Hypothalamus (tissue), 51 donors: ENCODE measurements around the gene KHSRP.
A peak's percentile ranks its signal among the peaks of the same experiment; 100 is the strongest.
"Not testable (repeated sequence)": the region's sequence is repeated elsewhere in the genome, so short reads cannot be mapped to it uniquely, and the experiment has no call there.

ENCODE experiments used
- DNase-seq, 51 donors: peaks; one replicate each; lab custom pipeline; 2025; lab: John Stamatoyannopoulos, UW

The KHSRP gene

DNA sequence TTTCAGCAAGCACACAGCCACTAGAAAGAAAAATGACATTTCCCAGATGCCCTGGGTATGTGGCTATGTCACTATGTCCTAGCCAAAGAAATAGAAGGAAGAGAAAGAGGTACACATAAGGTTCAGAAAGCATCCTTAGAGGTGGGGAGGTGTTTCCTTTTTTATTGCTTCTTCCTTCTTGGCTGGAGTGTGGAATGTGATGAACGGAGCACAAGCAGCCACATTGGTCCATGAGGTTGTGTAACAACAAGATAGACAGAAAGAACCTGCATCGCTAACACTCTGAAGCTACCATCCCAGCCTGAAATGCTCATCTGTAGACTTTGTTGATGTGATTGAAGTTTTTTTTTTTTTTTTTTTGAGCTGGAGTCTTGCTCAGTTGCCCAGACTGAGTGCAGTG lies 28.3 kb upstream of the KHSRP start:
- DNase-seq: no peak

DNA sequence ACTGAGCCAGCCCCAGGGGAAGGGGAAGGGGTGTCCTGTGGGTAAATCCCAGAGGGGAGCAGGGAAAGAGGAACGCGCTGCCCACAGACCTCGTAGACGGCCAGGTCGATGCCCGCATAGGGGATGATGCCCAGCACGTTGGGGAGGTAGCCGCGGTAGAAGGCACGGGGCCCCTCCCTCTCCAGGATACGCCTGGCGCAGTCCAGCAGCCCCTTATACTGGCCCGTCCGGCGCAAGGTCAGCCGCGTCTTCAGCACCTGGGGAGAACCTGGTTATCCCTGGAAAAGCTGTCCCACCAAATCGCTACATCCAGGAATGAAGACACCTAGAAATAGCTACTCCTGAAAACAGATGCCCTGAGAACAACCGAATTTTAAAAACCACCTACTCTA lies 27.6 kb upstream of the KHSRP start:
- DNase-seq: no peak

DNA sequence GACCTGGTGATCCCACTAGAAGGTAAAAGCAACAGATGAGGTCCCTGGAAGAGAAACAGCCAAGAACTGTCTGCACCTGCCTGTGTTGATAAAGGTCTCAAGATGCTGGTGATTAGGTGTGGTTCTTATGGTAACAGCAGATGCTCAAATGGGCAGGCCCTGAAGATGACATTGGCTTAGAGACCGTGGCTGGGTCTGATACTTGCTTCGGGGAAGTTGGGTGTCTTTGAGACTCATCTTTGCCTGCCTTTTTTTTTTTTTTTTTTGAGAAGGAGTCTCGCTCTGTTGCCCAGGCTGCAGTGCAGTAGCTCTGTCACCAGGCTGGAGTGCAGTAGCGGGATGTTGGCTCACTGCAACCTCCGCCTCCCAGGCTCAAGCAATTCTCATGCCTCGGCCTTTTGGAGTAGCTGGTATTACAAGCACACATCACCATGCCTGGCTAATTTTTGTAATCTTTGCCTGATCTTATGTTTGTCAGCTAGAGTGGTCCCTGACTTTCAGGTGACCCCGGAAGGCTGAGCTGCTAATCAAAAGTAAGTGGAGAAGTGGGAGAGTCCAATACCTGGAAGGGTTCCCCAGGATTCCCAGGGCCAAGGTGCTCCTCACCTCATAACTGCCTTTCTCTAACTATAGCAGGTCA lies 27.1 kb upstream of the KHSRP start:
- DNase-seq: no peak

DNA sequence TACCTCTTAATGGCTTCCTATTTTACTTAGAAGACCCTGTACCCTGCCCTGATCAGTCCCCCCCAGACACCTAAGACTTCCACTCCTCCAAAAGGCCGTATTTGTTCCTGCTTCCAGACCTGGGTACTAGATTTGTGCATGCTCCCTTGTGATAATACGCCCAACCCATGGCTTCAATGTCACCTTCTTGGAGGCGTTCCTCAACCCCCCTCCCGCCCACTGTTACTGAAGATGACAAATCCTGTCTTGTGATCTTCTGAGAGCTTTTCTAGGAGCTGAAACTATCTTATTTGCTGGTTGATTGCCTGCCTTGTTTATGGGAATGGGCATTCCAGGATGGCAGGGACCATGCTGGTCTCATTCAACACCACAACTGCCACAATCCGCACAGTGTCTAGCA lies 25.6 kb upstream of the KHSRP start:
- DNase-seq: peak in 1 of 51 donors; percentile 39

DNA sequence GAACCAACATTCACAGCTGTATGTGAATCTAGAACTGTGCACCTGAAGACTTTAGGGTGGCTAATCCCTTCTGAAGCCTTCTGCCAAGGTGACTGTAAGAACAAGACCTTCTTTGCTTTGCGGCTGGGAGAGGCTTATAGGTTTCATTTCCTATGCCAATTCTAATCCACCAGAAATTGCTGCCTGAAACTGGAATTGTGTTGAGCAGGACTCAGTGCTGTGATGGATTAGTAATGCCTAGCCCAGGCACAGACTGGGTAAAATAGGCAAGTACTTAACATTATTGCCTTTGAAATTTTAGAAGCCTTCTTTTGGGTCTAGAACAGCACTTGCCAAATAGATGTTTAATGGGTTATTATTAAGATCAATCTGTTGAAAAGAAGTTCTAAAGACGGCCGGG lies 23.4 kb upstream of the KHSRP start:
- no peak for DNase-seq

DNA sequence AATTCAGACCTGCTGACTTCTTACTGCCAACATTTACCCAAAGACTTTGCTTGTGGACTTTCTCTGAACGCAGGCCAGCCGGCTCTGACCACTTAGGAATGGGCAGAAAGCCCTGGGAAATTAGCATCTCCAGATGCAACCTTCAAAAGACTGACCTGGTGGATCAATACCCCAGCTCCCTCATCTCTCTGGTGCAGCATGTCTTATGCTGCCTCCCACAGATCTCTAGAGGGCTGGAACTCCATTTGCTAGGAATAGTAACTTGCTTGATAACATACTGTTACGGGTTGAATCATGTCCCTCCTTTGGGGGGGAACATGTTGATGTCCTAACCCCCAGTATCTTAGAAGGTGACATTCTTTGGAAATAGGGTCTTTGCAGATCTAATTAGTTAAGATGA lies 21.8 kb upstream of the KHSRP start:
- no peak for DNase-seq

DNA sequence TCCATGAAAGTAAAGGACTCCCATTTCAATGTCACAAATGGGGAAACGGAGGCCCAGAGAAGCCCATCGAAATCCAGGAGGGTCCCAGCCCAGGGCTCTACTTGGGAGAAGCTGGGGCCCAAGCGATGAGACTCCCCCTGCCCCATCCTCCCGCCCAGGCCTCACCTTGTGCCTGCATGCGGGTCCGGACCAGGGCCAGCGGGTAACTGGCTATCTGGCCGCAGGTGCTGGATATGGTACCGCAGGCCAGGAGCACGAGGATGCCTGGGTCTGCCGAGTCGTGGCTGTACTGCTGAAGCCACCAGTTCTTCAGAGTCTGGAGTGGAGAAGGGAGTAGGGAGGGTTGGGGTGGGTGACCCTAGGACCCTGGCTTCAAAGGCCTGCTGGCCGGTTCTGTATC lies 19.4 kb upstream of the KHSRP start:
- no peak for DNase-seq

DNA sequence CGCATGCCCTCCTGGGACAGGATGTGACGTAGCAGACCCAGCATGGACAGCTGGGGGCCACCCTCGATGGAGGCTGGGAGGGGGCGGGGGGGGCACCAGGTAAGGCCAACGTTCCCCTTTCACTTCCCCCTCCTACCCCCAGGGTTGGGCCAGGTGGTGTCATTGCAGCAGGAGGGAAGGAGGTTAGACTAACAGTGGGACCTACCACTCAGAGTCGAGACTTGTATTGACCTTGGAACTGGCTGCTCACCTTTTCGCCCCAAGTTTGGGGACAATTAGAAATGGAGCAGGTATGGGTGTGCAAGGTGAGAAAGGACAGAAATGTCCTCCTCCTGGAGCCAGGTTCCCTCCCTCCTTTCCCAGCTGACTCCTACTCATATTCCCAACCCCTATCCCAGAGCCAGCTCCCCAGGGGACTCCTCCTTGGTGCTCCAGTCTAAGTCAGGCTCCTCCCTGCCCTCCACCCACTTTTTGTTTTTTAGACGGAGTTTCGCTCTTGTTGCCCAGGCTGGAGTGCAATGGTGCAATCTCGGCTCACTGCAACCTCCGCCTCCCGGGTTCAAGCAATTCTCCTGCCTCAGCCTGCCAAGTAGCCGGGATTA lies 17.6 kb upstream of the KHSRP start:
- DNase-seq: no peak

DNA sequence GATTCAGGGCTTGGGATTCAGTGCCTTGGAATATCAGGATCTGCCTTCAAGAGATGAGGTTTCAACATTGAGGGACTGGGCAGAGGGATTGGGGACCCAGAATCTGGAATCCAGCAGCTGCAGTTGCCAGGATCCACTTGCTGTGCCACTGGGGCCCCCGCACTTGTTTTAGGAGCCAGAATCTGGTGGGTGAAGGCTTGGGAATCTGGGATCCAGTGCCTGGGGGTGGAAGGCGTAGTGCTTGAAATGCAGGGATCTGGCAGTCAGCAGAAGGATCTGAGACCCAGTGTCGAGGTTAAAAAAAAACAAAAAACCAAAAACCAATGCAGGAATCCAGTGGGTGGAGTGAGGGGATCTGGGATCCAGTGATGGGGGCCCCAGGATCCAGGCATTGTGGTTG lies 16.3 kb upstream of the KHSRP start:
- DNase-seq: no peak

DNA sequence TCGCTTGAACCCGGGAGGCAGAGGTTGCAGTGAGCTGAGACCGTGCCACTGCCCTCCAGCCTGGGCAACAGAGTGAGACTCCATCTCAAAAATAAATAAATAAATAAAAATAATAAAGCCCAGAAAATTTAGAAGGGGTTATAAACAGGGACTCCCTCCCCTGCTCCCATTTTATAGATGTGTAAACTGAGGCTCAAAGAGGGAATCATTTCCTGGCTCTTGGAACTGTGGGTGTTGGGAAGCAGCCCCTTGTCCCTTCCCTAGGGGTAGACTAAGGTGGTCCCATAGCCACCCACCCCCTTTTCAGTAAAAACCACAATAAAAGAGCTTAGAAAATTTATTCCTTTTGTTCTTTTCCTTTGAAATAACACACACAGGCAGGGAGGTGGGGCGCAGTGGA lies 15.1 kb upstream of the KHSRP start:
- no peak for DNase-seq

DNA sequence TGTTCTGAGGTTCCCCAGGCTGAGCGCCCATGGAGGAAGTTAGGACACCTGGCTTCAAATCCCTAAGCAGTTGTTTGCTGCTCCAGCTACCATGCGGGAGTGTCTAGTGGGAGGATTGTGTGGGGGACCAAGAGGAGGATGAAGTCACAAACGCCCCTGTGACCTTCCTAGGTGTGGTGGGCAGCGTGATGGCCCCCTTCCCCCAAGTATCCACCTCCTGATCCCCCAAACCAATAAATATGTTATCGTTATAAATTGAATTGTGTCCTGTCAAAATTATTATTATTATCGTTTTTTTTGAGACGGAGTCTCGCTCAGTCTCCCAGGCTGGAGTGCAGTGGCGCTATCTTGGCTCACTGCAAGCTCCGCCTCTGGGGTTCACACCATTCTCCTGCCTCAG lies 9.1 kb upstream of the KHSRP start, which contains the start of gene SLC25A41:
Gene SLC25A41 (minus strand): TSS at position 101 of the 400 bp plus-strand sequence. CDS start 70 bp downstream, at position 31.
- DNase-seq: no peak

DNA sequence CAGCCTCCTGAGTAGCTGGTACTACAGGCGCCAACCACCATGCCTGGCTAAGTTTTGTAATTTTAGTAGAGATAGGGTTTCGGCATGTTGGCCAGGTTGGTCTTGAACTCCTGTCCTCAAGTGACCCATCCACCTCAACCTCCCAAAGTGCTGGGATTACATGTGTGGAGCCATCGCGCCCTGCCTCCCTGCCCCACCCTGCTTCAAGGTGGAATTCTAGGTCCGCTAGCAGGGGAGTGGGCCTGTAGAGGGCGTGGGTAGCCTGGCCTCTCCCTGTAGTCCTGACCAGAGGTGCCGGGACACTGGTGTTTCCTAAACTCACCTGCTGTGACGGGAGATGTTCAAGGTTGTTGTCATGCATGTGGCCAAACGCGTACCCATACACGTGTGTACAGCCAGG lies 8.6 kb upstream of the KHSRP start:
- DNase-seq: no peak

DNA sequence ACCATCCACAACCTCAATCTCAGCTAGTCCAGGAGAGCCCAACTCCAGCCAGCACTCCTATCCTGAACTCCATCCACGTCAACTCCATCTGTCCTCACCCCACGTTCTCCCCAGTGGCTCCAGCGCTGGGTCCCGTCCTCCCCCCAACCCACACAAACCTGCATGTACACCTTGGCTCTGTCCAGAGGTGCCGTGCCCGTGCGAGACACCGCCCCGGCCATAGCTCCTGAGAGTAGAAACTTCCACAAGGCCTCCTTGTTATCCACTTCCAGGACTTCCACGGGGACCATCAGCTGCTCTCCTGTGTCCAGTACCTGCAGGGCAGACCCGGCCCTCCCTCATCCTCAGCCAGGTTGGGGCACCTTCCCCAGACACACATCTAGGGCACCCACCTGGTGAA lies 7.3 kb upstream of the KHSRP start:
- DNase-seq: no peak

DNA sequence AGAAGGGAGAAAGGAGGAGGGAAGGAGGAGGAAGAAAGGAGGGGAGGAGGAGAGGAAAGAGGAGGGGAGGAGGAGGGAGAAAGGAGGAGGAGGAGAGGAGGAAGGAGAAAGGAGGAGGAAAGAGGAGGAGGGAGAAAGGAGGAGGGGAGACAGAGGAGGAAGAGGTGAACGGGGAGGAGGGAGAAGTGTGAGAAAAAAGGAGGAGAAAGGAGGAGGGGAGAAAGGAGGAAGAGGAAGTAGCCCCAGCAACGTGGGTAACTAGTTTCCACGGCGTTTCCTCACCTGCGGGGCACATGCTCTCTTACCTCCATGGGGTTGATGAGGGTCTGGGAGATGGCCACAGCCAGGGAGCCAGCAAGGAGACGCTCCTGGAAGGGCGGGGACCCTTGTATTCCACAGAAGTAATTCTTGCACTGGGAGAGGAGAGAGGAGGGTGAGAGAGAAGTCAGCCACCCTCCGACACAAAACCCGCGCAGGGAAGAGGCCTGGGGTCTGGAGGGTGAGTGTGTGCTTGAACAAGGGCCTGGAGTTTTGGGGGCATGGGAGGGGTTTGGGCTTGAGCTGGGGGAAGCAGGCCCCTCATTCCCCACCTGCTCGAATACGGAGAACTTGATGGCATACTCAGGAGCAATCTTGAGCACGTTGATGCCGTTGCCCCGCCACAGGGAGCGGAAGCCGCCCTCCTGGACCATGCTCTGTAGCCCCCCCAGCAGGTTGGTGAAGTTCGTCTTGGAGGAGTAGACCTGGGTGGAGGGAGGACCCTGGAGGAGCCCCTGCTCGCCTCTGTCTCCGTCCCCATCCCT lies 5.0 kb upstream of the KHSRP start:
- no peak for DNase-seq

DNA sequence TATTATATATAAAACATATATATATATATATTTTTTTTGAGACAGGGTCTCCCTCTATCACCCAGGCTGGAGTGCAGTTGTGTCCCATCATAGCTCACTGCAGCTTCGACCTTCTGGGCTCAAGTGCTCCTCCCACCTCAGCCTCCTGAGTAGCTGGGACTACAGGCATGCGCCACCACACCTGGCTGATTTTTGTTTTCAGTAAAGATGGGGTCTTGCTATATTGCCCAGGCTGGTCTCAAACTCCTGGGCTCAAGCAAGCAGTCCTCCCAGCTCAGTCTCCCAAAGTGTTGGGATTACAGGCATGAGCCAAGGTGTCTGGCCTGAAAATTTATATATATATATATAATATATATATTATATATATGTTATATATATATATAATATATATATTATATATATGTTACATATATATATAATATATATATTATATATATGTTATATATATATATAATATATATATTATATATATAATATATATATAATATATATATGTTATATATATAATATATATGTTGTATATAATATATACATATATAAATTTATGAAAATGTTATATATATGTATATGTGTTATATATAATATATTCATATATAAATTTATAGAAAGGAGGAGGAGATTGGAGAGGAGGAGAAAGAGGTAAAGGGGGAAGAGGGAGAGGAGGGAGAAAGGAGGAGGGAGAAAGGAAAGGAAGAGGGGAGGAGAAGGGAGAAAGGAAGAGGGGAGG lies 4.2 kb upstream of the KHSRP start:
- not testable (repeated sequence) for DNase-seq

DNA sequence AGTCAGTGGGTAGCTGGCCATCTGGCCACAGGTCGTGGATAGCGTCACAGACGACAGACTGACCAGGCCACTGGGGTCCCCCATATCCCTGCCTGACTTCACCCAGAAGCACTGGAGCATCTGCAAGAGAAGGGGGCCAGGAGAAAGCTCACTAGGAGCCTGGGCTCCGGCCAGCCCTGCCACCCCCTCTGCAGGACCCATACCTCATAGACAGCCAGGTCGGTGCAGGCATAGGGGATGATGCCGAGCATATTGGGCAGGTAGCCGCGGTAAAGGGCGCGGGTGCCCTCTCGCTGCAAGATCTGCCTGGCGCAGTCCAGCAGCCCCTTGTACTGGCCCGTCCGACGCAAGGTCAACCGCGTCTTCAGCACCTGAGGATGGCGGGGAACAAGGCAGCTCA lies 2.5 kb upstream of the KHSRP start:
- DNase-seq: no peak

DNA sequence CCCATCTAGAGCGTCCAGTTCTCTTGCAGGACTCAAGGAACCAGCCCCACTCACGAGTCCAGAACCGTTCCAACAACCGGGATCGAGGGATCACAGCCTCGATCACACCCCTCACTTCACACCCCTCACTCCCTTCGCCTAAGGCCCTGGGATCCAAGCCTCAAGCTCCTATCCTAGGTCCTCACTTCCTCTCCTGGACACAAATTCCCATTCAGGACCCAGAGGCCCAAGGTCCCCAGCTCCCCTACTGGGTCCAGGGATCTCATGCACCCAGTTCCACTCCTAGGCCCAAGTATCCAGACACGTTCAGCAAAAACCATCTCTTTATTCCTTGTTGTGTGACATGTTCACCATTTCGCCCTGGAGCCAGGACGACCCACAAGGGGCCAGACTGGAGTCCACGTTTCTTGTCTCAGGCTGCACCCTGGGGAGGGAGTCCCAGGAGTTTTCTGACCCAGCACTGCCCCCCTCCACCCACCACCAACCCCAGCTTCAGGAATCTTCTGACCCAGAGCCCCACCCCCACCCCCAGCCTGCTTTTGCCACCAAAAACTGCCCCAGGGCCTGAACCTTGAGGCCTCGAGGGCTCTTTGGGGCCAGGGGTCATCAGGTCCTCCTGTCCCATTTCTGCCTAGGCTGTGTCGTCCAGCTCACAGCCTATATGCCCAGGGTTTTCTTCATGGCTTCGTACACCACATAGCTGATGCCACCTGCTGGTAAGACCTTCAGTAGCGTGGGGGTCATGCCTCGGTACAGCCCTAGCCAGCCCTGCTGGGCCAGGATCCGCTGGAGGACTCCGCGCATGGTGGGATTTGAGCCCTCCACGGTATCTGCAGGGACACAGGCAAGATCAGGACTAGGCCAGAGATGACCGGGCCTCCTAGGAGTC lies 1.4 kb upstream of the KHSRP start:
- no peak for DNase-seq

DNA sequence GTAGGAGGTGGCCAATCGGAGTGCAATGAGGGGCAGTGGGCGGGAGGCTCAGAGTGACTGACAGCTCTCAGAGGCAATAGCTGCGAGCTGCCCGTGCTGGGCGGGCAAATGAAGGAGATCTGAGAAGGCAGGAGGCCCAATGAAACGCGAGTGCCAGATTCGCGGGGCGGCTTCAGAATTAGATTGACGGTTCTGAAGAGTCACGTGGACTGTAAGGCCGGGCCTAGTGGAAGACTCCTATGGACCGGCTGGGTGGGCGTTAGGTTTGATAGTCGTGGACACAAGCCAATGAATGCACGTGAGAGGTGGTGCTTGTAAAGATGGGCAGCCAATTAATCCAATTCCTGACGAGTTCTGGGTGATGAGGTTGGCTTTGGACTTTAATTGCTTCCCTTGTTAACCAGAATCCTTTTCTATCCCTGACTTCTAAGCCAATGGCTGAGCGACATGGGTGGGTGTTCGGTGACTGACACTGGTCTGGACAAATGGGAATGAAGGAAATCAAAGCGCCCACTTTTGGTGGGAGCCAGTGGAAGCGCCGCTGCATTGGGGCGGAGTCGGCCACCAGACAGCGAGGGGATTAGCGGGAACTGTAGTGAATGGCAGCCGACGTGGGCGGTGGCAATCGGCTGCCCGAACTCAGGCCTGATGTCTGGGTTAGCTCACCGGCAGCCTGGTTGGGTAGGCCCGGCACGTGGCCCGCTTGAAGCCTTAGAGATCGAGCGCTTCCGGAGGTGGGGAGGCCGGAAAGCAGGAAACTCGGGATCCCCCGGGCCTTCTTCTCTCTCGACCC lies 524 bp upstream of the KHSRP start:
- peak; percentile 92 to 100 (median 99) for DNase-seq

DNA sequence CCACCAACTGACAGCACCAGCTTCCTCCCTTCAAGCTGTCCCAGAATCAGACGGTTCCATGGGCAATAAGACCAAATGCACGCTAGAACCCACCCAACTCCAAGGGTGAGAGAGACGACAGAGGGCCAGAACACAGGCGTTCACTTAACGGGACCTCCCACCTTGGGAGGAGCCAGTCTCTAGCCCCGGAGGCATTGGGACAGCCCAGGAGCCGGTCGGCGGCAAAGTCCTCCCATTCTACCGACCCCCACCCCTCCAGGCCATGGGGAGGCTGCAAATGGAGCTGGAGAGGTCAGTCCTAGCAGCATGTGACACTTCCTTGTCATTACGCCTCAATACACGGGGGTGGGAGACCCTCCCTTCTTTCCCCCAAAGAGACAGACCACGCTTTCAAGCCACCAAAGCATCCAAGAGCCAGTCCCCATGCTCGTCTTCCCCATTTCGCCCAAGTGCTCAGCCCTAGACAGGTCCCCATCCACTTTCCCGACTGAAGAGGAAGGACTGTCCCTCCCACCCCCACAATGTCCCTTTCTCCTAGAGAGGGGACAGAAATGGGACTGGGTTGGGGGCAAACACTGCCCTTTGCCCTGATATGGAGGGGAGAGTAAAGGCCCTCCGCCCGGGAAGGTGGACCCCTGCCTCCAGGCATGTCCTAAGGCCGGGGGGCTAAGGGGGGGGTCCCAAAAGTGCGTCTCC lies 964 bp downstream of the KHSRP start:
- DNase-seq: peak in 6 of 51 donors; percentile 2 to 33 (median 9)
